Endodermal cell (in vitro differentiated cells): Measurements from ENCODE around the gene LMF1. TPM values are rescaled to one million over a fixed set of nuclear protein-coding genes. Genes with fewer than 3 reads are reported as not detected.

Experiments used
- DNase-seq: peaks from one replicate; pipeline ENCODE4 v3.0.0-alpha.2; 2017
- H3K27ac ChIP-seq: 2 replicates; pipeline ENCODE4 v1.5.1; 2013; ENCODE audit warnings: mild to moderate bottlenecking, low read depth, low read length, moderate library complexity
- H3K27me3 ChIP-seq: 2 replicates; pipeline ENCODE4 v1.6.1; 2013; ENCODE audit warnings: mild to moderate bottlenecking, low read length, moderate library complexity; ENCODE audit not compliant: insufficient read depth, control insufficient read depth, poor library complexity, severe bottlenecking
- H3K36me3 ChIP-seq: 2 replicates; pipeline ENCODE4 v1.7.0; 2013; ENCODE audit warnings: mild to moderate bottlenecking, low read length, moderate library complexity; ENCODE audit not compliant: control insufficient read depth, insufficient read depth
- H3K4me1 ChIP-seq: one replicate; pipeline ENCODE4 v1.7.0; 2013; ENCODE audit warnings: low read length; ENCODE audit not compliant: control insufficient read depth, insufficient read depth
- H3K4me3 ChIP-seq: 2 replicates; pipeline ENCODE4 v1.5.1; 2013; ENCODE audit warnings: mild to moderate bottlenecking, low read length, moderate library complexity
- H3K9ac ChIP-seq: 2 replicates; pipeline ENCODE4 v1.6.1; 2013; ENCODE audit warnings: mild to moderate bottlenecking, low read length, moderate library complexity; ENCODE audit not compliant: poor library complexity, severe bottlenecking; ENCODE audit errors: extremely low read depth
- H3K9me3 ChIP-seq: 2 replicates; pipeline ENCODE4 v1.6.1; 2013; ENCODE audit warnings: mild to moderate bottlenecking, low read length, moderate library complexity; ENCODE audit not compliant: control insufficient read depth
- H3K27ac Mint-ChIP-seq: 2 replicates; pipeline ENCODE4 v1.8.0; 2020; ENCODE audit warnings: mixed read lengths
- H3K27me3 Mint-ChIP-seq: 2 replicates; pipeline ENCODE4 v1.8.0; 2021; ENCODE audit warnings: mild to moderate bottlenecking, mixed read lengths; ENCODE audit not compliant: insufficient read depth
- H3K36me3 Mint-ChIP-seq: 2 replicates; pipeline ENCODE4 v1.8.0; 2020; ENCODE audit warnings: low read depth, mixed read lengths
- H3K4me1 Mint-ChIP-seq: 2 replicates; pipeline ENCODE4 v1.8.0; 2020; ENCODE audit warnings: mixed read lengths
- H3K4me3 Mint-ChIP-seq: 2 replicates; pipeline ENCODE4 v1.8.0; 2020; ENCODE audit warnings: mild to moderate bottlenecking, moderate library complexity, mixed read lengths
- H3K9me3 Mint-ChIP-seq: 2 replicates; pipeline ENCODE4 v1.8.0; 2020; ENCODE audit warnings: mild to moderate bottlenecking, mixed read lengths
- WGBS, 2 experiments: methylation state at CpG; one replicate each; pipeline versions ENCODE4 v1.1.5 to v1.1.7; 2013; ENCODE audit warnings: missing lambda C conversion rate in 2 of 2, mixed read lengths in 1 of 2; ENCODE audit not compliant: insufficient coverage in 1 of 2, insufficient read length in 1 of 2; 5-methylcytosine and 5-hydroxymethylcytosine counted together
- total RNA-seq, 2 donors: library from RNA; stranded (reverse); fragmentation: NEBNext Ultra II Directional in 1 of 2; extraction: Animal tissue kit (Norgen Biotek cat#: 25700) in 1 of 2; gene quantifications; 2 replicates in 1 of 2; 3 replicates in 1 of 2; pipeline ENCODE4 v1.2.1, GENCODE V29; 2021
- TF ChIP-seq, protein P1 (sequence below): fragments of 200-600 bp; sonication (generic); conservative IDR thresholded peaks from 2 replicates; pipeline ENCODE4 v1.5.0; 2021; ENCODE audit warnings: antibody characterized with exemption, mild to moderate bottlenecking

The LMF1 gene
- total RNA-seq, 2 donors from 2014 or later: 13.7 to 15.1 TPM

DNA sequence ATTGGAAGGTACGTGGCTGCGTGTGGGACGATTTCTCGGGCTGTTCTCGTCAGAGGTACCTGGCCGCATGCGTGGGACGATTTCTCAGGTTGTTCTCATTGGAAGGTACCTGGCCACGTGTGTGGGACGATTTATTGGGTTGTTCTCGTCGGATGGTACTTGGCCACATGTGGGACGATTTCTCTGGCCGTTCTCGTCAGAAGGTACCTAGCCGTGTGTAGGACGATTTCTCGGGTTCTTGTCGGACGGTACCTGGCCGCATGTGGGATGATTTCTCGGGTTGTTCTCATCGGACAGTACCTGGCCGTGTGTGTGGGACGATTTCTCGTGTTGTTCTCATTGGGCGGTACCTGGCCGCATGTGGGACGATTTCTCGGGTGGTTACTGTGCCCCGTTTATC is 120.1 kb downstream of the LMF1 start:
- no peaks in the 10 kb centered on the region for H3K4me1 ChIP-seq
- H3K27me3 Mint-ChIP-seq: peaks cover 7% of the 10 kb centered on the region
- 90 to 91% methylated on average over 24 to 31 of the region's 31 CpGs for WGBS, 2 experiments
- H3K9me3 Mint-ChIP-seq: peaks cover 43% of the 10 kb centered on the region
- H3K27me3 ChIP-seq: no peaks in the 10 kb centered on the region
- no peaks in the 10 kb centered on the region for H3K4me1 Mint-ChIP-seq
- H3K9me3 ChIP-seq: peaks cover 19% of the 10 kb centered on the region
- no peaks in the 10 kb centered on the region for H3K36me3 ChIP-seq
- no peak overlapping the region for H3K9ac ChIP-seq
- no peak overlapping the region for H3K4me3 Mint-ChIP-seq
- TF ChIP-seq, protein P1, sequence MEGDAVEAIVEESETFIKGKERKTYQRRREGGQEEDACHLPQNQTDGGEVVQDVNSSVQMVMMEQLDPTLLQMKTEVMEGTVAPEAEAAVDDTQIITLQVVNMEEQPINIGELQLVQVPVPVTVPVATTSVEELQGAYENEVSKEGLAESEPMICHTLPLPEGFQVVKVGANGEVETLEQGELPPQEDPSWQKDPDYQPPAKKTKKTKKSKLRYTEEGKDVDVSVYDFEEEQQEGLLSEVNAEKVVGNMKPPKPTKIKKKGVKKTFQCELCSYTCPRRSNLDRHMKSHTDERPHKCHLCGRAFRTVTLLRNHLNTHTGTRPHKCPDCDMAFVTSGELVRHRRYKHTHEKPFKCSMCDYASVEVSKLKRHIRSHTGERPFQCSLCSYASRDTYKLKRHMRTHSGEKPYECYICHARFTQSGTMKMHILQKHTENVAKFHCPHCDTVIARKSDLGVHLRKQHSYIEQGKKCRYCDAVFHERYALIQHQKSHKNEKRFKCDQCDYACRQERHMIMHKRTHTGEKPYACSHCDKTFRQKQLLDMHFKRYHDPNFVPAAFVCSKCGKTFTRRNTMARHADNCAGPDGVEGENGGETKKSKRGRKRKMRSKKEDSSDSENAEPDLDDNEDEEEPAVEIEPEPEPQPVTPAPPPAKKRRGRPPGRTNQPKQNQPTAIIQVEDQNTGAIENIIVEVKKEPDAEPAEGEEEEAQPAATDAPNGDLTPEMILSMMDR: no peak
- H3K4me3 ChIP-seq: no peak overlapping the region
- H3K27ac Mint-ChIP-seq: no peak overlapping the region
- H3K36me3 Mint-ChIP-seq: peaks cover 8% of the 10 kb centered on the region
- DNase-seq: no peak
- no peak overlapping the region for H3K27ac ChIP-seq

DNA sequence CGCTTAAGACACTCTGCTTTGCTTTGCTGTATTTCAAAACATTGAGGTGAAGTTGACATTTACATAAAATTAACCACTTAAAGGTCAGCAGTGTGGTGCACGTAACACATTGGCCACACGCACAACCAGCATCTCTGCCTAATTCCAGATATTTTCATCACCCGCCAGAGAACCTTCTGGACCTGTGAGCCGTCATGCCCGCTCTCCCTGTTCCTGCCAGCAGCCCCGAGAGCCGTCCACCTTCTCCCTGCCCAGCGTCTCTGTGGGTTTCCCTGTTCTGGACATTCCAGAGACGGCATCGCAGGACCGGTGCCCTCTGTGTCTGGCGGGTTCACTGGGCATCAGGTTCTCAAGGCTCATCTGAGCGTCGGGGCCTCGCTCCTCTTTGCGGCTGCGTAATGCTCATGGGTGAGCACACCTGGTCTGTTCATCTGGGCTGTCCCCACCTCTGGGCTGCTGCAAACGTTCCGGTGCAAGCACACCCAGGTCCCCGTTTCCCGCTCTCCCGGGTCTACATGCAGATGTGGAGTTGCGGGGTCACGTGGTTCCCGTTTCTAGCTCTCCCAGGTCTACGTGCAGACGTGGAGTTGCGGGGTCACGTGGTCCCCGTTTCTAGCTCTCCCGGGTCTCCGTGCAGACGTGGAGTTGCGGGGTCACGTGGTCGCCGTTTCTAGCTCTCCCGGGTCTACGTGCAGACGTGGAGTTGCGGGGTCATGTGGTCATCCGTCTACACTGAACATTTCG is 122.1 kb downstream of the LMF1 start:
- Histone ChIP-seq H3K36me3 (no peaks in the 10 kb centered on the region), H3K4me1 (no peaks in the 10 kb centered on the region), H3K4me3 (no peak overlapping the region), H3K9me3 (peaks cover 19% of the 10 kb centered on the region), H3K9ac (no peak overlapping the region), H3K27me3 (no peaks in the 10 kb centered on the region), H3K27ac (no peak overlapping the region)
- H3K9me3 Mint-ChIP-seq: peaks cover 42% of the 10 kb centered on the region
- no peak overlapping the region for H3K4me3 Mint-ChIP-seq
- H3K36me3 Mint-ChIP-seq: peaks cover 8% of the 10 kb centered on the region
- no peaks in the 10 kb centered on the region for H3K4me1 Mint-ChIP-seq
- WGBS, 2 experiments: 92 to 93% methylated on average over 40 to 44 of the region's 44 CpGs
- DNase-seq: no peak
- H3K27ac Mint-ChIP-seq: no peak overlapping the region
- H3K27me3 Mint-ChIP-seq: peaks cover 7% of the 10 kb centered on the region
- TF ChIP-seq, protein P1: no peak

DNA sequence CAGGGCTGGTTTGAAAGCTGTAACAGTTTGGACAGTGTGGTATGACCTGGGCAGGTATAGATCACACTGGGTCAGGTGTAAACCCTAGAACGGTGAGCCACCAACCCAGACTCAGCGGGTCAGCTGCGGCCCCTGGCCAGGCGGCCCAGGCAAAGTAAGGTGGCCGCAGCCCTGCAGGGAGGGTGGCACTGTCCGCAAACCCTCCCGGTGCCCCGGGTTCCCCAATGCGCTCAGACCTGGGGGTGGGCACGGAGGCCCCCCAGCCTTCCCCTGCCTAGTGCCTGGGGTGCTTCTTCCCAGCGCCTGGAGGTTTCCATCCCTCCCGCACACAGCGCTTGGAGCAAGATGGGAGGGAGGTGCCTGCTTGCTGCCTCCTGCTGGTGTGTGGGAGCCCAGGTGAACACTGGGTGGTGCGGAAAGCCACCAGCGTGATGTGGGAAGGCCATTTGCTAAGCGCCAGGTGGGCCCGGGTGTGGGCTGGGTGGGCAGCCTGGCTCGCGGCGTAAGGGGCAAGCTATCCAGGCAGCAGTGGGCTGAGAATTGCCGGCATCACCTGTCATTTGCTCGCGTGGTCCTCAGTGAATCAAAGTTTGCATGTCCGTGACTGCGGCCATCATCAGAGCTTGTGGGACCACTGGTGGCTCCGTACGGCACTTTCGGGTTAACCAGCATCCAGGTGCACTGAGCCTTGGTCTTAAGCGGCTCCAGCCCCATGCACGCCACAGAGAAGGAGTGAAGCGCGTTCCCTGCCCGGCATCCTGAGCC is 122.9 kb downstream of the LMF1 start:
- H3K9ac ChIP-seq: no peak overlapping the region
- H3K4me3 Mint-ChIP-seq: no peak overlapping the region
- no peak overlapping the region for H3K27ac ChIP-seq
- H3K4me1 ChIP-seq: no peaks in the 10 kb centered on the region
- H3K9me3 ChIP-seq: peaks cover 19% of the 10 kb centered on the region
- no peak for DNase-seq
- H3K36me3 Mint-ChIP-seq: peaks cover 8% of the 10 kb centered on the region
- H3K27ac Mint-ChIP-seq: no peak overlapping the region
- H3K9me3 Mint-ChIP-seq: peaks cover 42% of the 10 kb centered on the region
- H3K27me3 ChIP-seq: no peaks in the 10 kb centered on the region
- no peaks in the 10 kb centered on the region for H3K4me1 Mint-ChIP-seq
- 92% methylated on average over 26 to 33 of the region's 33 CpGs for WGBS, 2 experiments
- H3K27me3 Mint-ChIP-seq: peaks cover 7% of the 10 kb centered on the region
- TF ChIP-seq, protein P1: no peak
- no peaks in the 10 kb centered on the region for H3K36me3 ChIP-seq
- no peak overlapping the region for H3K4me3 ChIP-seq
